ENCODE results near the gene ABCB8. TPM values are rescaled to one million over a fixed set of nuclear protein-coding genes. Genes with fewer than 3 reads are reported as not detected.
A peak's percentile ranks its signal among the peaks of the same experiment; 100 is the strongest.

ABCB8 gene
- polyA plus RNA-seq (2012; rRNA removed), result 36.0 and 38.3 TPM in 2 replicates
- polyA plus RNA-seq (2012; cell fraction: cytosol; rRNA removed), result 7.9 and 16.1 TPM in 2 replicates
- 145 and 146 TPM in 2 replicates for polyA plus RNA-seq (2012; cell fraction: nucleus; rRNA removed)

- 2% methylated on average over 44 of the region's 53 CpGs for WGBS (ENCODE audit: low lambda C conversion rate)
- Histone ChIP-seq H3K4me1 (ENCODE audit: control insufficient read depth in 1 of 2, insufficient read depth in 2 of 2, low read depth in 1 of 2, low read length in 1 of 2) (peaks cover 7 to 10% of the 10 kb centered on the region in 2 experiments; a peak in 2 of 4 replicates), H3K27ac (ENCODE audit: low read depth in 2 of 2, low read length in 1 of 2) (peak within 1 kb of the TSS; percentile 69 to 90), H3K79me2 (ENCODE audit: insufficient read depth) (peaks cover 46% of the 10 kb centered on the region), H3F3A (replicated peaks; ENCODE audit: insufficient read depth) (peaks cover 5% of the 10 kb centered on the region), H3K36me3 (replicated peaks in 1 of 2; ENCODE audit: control insufficient read depth in 1 of 2, insufficient read depth in 2 of 2, low read length in 1 of 2) (peaks cover 0 to 15% of the 10 kb centered on the region in 2 experiments), H3K4me3 (ENCODE audit: low read depth in 2 of 2, low read length in 1 of 2) (peak within 1 kb of the TSS; percentile 84 to 85), H4K20me1 (ENCODE audit: insufficient read depth) (no peaks in the 10 kb centered on the region), H3K9me2 (no peaks in the 10 kb centered on the region), H3K27me3 (ENCODE audit: insufficient read depth) (no peaks in the 10 kb centered on the region), H3K9me3 (no peaks in the 10 kb centered on the region), H2AFZ (ENCODE audit: low read depth) (peak within 1 kb of the TSS; percentile 98), H3K9ac (peak within 1 kb of the TSS; percentile 74), H3K4me2 (peak within 1 kb of the TSS; percentile 89)
- DNase-seq, result peak; percentile 100
- peak; percentile 94 for TF ChIP-seq MAX (IDR thresholded peaks at IDR 0.05; ENCODE audit: low read depth)
- peak; percentile 59 for TF ChIP-seq CTCF (IDR thresholded peaks at IDR 0.05)
- TF ChIP-seq ELF1 (IDR thresholded peaks at IDR 0.05), result peak; percentile 86
- TF ChIP-seq RFX5 (IDR thresholded peaks at IDR 0.05; ENCODE audit: low read length), result peak; percentile 12; the same call in 1 of the 2 replicates
- TF ChIP-seq FOSL2 (IDR thresholded peaks at IDR 0.05; ENCODE audit: borderline replicate concordance, low read depth), result no peak; the same call in 1 of the 2 replicates
- no peak; the same call in none of the 2 replicates for TF ChIP-seq TAF1 (IDR thresholded peaks at IDR 0.05; ENCODE audit: borderline replicate concordance, low read depth, low read length)
- peak; percentile 57; the same call in 1 of the 2 replicates for TF ChIP-seq SIN3A (IDR thresholded peaks at IDR 0.05; ENCODE audit: borderline replicate concordance, low read depth, low read length)
- peak; percentile 58; the same call in 1 of the 2 replicates for TF ChIP-seq RCOR1 (IDR thresholded peaks at IDR 0.05; ENCODE audit: low read length)
- peak; percentile 98 for TF ChIP-seq IRF3 (IDR thresholded peaks at IDR 0.05; ENCODE audit: low read depth, low read length)
- TF ChIP-seq, protein P1, sequence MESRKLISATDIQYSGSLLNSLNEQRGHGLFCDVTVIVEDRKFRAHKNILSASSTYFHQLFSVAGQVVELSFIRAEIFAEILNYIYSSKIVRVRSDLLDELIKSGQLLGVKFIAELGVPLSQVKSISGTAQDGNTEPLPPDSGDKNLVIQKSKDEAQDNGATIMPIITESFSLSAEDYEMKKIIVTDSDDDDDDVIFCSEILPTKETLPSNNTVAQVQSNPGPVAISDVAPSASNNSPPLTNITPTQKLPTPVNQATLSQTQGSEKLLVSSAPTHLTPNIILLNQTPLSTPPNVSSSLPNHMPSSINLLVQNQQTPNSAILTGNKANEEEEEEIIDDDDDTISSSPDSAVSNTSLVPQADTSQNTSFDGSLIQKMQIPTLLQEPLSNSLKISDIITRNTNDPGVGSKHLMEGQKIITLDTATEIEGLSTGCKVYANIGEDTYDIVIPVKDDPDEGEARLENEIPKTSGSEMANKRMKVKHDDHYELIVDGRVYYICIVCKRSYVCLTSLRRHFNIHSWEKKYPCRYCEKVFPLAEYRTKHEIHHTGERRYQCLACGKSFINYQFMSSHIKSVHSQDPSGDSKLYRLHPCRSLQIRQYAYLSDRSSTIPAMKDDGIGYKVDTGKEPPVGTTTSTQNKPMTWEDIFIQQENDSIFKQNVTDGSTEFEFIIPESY (IDR thresholded peaks at IDR 0.05; ENCODE audit: borderline replicate concordance, low read depth), result no peak
- TF ChIP-seq SMC3 (IDR thresholded peaks at IDR 0.05; ENCODE audit: low read depth, low read length), result peak; percentile 81
- TF ChIP-seq EP300 (IDR thresholded peaks at IDR 0.05; ENCODE audit: borderline replicate concordance in 1 of 2, low read depth in 1 of 2, low read length in 1 of 2), result no peak
- peak; percentile 56 for TF ChIP-seq NRF1 (IDR thresholded peaks at IDR 0.05; ENCODE audit: low read depth, low read length)
- TF ChIP-seq, protein P2, sequence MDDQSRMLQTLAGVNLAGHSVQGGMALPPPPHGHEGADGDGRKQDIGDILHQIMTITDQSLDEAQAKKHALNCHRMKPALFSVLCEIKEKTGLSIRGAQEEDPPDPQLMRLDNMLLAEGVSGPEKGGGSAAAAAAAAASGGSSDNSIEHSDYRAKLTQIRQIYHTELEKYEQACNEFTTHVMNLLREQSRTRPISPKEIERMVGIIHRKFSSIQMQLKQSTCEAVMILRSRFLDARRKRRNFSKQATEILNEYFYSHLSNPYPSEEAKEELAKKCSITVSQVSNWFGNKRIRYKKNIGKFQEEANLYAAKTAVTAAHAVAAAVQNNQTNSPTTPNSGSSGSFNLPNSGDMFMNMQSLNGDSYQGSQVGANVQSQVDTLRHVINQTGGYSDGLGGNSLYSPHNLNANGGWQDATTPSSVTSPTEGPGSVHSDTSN (IDR thresholded peaks at IDR 0.05), result peak; percentile 99
- TF ChIP-seq MXI1 (IDR thresholded peaks at IDR 0.05; ENCODE audit: low read depth, low read length), result peak; percentile 96
- no peak for TF ChIP-seq RXRA (IDR thresholded peaks at IDR 0.05; ENCODE audit: borderline replicate concordance, low read depth)
- peak; percentile 80 for TF ChIP-seq YY1 (IDR thresholded peaks at IDR 0.05; ENCODE audit: low read depth)
- TF ChIP-seq CHD2 (IDR thresholded peaks at IDR 0.05; ENCODE audit: low read length, partially characterized antibody), result peak; percentile 95
- TF ChIP-seq POLR2AphosphoS5 (IDR thresholded peaks at IDR 0.05; ENCODE audit: low read depth, low read length), result peak; percentile 84
- TF ChIP-seq GABPA (IDR thresholded peaks at IDR 0.05; ENCODE audit: low read depth), result peak; percentile 53
- TF ChIP-seq, protein P3, sequence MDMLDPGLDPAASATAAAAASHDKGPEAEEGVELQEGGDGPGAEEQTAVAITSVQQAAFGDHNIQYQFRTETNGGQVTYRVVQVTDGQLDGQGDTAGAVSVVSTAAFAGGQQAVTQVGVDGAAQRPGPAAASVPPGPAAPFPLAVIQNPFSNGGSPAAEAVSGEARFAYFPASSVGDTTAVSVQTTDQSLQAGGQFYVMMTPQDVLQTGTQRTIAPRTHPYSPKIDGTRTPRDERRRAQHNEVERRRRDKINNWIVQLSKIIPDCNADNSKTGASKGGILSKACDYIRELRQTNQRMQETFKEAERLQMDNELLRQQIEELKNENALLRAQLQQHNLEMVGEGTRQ (IDR thresholded peaks at IDR 0.05; ENCODE audit: borderline replicate concordance, low read depth, low read length), result no peak
- TF ChIP-seq RAD21 (IDR thresholded peaks at IDR 0.05; ENCODE audit: low read length), result peak; percentile 83
- TF ChIP-seq NFIC (IDR thresholded peaks at IDR 0.05; ENCODE audit: borderline replicate concordance), result peak; percentile 55; the same call in 1 of the 2 replicates
- TF ChIP-seq TEAD4 (IDR thresholded peaks at IDR 0.05; ENCODE audit: borderline replicate concordance, insufficient read depth), result peak; percentile 48; the same call in 1 of the 2 replicates
- ChIA-PET POLR2A (interaction anchor here (0.9 to 2.3 kb wide), 17 partner anchors 10 to 241 kb away, joined by 3 to 15 read pairs (median 5); partner anchors contain the start of genes ABCF2, CHPF2 and FASTK), CTCF (interaction anchor here (0.7 to 6.4 kb wide), 26 partner anchors 8 to 250 kb away, joined by 3 to 73 read pairs (median 4); partner anchors contain the start of genes AGAP3, CDK5 and SLC4A2)
Observed at GRCh38 chr7:151028131-151028947, at the start of gene ABCB8. Gene ABCB8, plus strand, starts transcription at chr7:151028450. Its CDS starts 66 bp downstream, at chr7:151028516.

Data from SK-N-SH (cell line).